GM19099 (cell line): ENCODE results near the gene LGALS9.

Source experiments
- POLR2A ChIP-seq: IDR thresholded peaks from 3 replicates; pipeline ENCODE4 v1.6.1; 2011; ENCODE audit warnings: low read depth; ENCODE audit not compliant: insufficient read length; ENCODE audit errors: extremely low read depth

Gene LGALS9

GRCh38 chr17:27660436-27660835, 29.4 kb downstream of the LGALS9 start:
- TF ChIP-seq POLR2A = no peak

GRCh38 chr17:27663936-27664605, 33.1 kb downstream of the LGALS9 start:
- TF ChIP-seq POLR2A = no peak

GRCh38 chr17:27664606-27664965, 33.6 kb downstream of the LGALS9 start:
- TF ChIP-seq POLR2A = no peak

GRCh38 chr17:27665549-27665948, 34.6 kb downstream of the LGALS9 start:
- no peak for TF ChIP-seq POLR2A

GRCh38 chr17:27666831-27667560, 36.0 kb downstream of the LGALS9 start:
- TF ChIP-seq POLR2A = no peak

- no peak for TF ChIP-seq POLR2A
Observed at GRCh38 chr17:27667656-27668487, 36.9 kb downstream of the LGALS9 start.

GRCh38 chr17:27668488-27668823, 37.5 kb downstream of the LGALS9 start:
- TF ChIP-seq POLR2A = no peak

- TF ChIP-seq POLR2A = no peak
Observed at GRCh38 chr17:27669136-27669535, 38.1 kb downstream of the LGALS9 start.

GRCh38 chr17:27669850-27670249, 38.9 kb downstream of the LGALS9 start:
- no peak for TF ChIP-seq POLR2A

GRCh38 chr17:27670791-27671590, 40.0 kb downstream of the LGALS9 start:
- TF ChIP-seq POLR2A = no peak

GRCh38 chr17:27671591-27671910, 40.6 kb downstream of the LGALS9 start:
- TF ChIP-seq POLR2A = no peak

- no peak for TF ChIP-seq POLR2A
Observed at GRCh38 chr17:27674335-27674734, 43.3 kb downstream of the LGALS9 start.

- no peak for TF ChIP-seq POLR2A
Observed at GRCh38 chr17:27677191-27677590, 46.2 kb downstream of the LGALS9 start.

GRCh38 chr17:27690882-27691281, 59.9 kb downstream of the LGALS9 start:
- no peak for TF ChIP-seq POLR2A
